GM18909 (cell line): ENCODE measurements around the gene SRPK1.

Experiments used
- ATAC-seq: cut with Tn5 transposase; IDR thresholded peaks from one replicate; pipeline ENCODE4 v1.9.1; 2021; ENCODE audit warnings: mild to moderate bottlenecking; ENCODE audit not compliant: unreplicated experiment, poor library complexity

SRPK1 gene

DNA sequence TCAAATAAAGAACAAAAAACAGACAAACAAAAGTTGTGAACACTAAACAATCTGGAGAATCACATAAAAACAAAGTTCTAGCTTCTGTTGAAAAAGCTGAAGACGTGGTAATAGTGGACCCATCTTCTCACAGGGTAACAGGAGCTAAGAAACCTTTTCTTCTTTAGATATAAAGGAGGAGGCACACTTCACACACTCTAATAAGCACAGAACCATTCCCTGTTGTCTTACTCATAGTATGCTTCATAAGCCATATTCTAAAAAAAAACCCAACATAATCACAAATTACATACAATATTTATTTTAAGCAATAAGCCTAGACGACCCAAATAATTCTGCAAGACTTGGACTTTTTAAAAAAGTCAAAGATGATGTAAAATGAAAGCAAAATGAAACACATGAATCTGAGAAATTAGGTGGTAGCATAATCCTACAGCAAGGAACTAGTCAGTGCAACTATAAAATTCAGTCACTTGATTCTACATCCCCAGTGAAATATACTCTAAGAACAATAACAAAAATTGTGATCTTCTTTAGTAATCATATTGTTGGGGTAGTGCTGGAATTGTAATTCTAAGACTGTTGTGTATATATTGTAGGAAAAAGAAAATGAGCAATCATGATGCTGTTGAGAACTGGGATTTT, 15.6 kb downstream of the SRPK1 start:
- ATAC-seq = no peak

GRCh38 chr6:35903679-35904078, 17.2 kb downstream of the SRPK1 start:
- ATAC-seq = no peak

- ATAC-seq = no peak
These were observed 20.4 kb downstream of the SRPK1 start for GRCh38 chr6:35900448-35900847.

GRCh38 chr6:35898003-35898402, 22.9 kb downstream of the SRPK1 start:
- ATAC-seq = no peak

DNA sequence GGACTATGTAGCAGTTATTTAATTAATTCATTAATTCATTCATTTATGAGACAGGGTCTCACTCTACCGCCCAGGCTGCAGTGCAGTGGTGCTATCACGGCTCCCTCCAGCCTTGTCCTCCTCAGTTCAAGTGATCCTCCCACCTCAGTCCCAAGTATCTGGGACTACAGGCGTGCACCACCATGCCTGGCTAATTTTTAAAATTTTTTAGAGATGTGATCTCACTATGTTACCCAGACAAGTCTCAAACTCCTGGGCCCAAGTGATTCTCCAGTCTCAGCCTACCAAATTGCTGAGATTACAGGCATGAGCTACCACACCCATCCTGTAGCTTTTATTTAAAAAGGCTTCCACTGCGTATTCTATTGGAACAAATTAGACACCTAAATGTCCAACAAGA, 23.4 kb downstream of the SRPK1 start:
- no peak for ATAC-seq

DNA sequence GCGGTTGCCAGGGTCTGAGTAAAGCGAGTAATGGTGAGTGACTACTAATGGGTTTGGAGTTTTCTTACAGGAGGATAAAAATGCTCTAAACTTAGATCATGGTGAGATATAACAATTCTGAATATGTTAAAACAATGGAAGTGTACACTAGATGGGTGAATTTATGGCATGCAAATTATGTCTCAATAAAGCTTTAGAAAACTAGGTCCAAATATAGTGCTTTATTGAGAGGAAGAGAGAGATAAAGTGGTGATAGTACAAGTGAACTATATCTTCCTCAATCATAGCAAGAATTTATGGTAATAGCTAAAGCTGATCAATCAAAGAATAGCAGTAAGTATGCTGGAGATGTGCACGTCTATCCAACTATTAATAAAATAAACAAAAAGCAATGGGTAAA, 23.9 kb downstream of the SRPK1 start:
- no peak for ATAC-seq

- no peak for ATAC-seq
These were observed 24.7 kb downstream of the SRPK1 start for GRCh38 chr6:35896228-35896627.

- no peak for ATAC-seq
These were observed 25.3 kb downstream of the SRPK1 start for GRCh38 chr6:35895560-35895959.

DNA sequence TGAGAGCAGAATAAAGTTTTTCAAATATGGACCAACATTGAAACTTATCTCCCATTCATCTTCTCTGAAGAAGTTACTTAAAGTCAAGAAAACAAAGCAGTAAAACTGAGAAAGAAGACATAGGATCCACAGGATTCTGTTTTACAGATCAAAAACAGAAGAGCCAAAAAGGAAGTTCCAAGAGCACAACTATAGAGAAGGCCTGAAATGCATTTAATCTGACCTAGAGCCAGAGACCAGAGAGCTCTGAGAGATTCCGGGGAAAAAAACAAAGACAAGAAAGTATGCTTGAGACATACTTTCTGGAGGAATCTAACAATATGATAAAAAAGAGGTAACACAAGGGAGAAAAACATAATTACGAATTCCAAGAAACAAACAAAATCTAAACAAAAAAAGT, 26.1 kb downstream of the SRPK1 start:
- ATAC-seq = no peak

GRCh38 chr6:35893246-35893645, 27.7 kb downstream of the SRPK1 start:
- ATAC-seq = no peak

GRCh38 chr6:35892482-35892881, 28.4 kb downstream of the SRPK1 start:
- ATAC-seq = no peak

DNA sequence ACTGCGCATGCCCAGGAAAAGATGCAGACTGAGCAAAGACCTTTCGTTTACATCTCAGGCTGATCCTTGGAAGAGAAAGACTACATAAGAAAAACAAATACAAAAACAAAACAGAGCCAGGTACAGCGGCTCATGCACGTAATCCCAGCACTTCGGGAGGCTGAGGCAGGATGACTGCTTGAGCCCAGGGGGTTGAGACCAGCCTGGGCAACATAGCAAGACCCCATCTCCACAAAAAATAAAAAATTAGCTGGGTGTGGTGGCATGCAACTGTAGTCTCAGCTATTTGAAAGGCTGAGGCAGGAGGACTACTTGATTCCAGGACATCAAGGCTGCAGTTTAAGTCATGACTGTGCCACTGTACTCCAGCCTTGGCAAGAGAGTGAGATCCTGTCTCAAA, 41.7 kb downstream of the SRPK1 start:
- ATAC-seq = no peak

GRCh38 chr6:35876902-35877301, 44.0 kb downstream of the SRPK1 start:
- no peak for ATAC-seq

DNA sequence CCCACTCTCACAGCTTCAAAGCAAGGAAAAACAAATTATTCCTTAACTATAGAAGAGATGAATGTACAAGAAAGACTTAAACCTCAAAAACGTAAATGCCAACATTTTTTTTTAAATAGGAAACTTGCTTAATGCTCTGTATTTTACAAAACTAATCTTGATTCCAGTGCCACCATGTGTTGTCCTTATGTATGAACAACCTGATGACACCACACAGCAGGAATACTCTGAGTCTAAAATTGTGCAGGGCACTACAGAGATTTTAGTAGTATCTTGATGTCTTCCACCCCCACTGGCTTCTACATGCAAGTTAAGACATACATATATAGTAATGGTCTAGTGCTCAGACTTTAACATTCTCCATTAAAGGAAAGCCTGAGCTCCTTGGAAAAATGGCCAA, 46.2 kb downstream of the SRPK1 start:
- no peak for ATAC-seq

DNA sequence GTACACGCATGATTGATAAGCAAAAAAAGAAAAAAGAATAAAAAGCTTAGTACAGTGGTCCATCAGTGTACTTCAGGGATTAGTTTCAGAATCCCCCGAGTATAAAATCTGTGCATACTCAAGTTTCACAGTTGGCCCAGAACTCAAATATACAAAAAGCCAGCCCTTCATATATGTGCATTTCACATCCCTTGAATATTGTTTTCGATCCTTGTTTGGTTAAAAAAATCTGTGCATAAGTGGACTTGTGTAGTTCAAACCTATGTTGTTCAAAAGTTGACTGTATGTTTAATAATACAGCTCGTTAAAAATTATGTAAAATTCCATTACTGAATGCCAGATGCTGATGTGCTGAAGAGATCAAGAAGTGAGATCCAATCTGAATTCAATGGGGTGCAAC, 61.5 kb downstream of the SRPK1 start:
- no peak for ATAC-seq

GRCh38 chr6:35857853-35858252, 63.0 kb downstream of the SRPK1 start:
- no peak for ATAC-seq

DNA sequence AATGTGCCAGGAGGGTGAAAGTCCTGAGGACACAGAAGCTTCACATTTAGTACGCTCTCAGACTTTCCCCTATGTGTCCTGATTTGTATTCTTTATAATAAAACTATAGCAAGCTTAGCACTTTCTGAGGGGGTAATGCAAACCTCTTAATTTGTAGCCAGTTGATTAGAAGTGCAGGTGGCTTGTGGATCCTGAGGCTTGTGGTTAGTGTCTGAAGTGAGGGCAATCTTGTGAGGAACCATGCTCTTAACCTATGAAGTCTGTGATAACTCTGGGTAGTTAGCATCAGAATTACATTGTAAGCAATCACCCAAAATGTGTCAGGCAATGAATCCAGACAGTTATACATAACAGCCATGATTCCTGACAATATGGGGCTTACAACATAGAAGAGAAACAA, 64.6 kb downstream of the SRPK1 start:
- no peak for ATAC-seq

GRCh38 chr6:35852994-35853393, 67.9 kb downstream of the SRPK1 start:
- ATAC-seq = no peak

DNA sequence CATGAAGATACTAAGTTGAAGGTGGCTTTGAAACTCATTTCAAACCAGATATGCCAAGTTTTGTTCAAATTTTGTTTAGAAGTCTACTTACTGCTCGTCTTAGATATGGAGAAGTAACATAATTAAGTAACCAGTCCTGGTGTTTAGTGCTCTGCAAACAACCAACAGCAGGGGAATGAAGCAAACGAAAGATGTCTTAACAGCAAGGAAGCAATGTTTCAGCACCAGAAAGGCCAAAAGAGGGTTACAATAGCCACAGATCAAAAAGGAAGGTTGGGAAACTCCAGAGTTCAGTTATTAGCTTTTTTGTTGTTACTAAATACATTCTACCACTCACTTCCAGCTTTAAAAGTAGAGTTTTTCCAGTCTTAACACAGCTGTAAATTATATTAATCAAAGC, 70.7 kb downstream of the SRPK1 start:
- no peak for ATAC-seq

DNA sequence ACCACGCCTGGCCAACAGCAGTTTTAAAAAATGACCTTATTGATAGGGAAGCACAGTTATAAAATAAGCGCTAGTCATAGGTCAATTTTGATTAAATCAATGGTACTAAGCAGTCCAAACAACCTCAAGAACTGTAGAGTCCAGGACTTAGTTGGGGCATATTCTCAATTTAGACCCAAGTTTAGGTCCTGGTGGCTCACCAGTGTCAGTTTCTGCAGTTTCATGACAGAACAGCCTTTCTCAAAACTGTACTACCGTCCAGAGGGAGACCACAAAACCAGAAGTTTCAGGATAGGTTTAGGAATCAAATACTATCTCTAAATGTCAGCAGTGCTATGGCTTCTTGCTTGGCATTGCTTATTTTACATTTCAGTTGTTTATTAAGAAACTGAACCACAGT, 76.6 kb downstream of the SRPK1 start:
- ATAC-seq = no peak

DNA sequence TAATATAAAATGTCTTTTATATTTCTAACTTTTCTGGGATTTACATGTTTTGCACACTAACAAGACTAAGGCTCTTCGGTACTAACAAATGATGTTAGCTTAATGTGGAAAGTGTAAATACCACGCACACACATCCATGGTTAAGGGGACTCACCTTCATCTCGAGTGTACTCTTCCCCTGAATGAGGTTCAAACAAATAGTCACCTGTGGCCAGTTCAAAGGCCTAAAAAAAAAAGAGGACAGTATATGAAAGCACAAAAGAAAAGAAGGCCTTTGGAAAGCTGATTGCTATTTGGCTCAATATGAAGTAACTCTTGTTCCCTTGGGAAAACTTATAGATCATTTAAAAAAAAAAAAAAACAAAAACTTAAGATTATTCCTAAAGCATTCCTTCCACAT, 78.5 kb downstream of the SRPK1 start:
- no peak for ATAC-seq

DNA sequence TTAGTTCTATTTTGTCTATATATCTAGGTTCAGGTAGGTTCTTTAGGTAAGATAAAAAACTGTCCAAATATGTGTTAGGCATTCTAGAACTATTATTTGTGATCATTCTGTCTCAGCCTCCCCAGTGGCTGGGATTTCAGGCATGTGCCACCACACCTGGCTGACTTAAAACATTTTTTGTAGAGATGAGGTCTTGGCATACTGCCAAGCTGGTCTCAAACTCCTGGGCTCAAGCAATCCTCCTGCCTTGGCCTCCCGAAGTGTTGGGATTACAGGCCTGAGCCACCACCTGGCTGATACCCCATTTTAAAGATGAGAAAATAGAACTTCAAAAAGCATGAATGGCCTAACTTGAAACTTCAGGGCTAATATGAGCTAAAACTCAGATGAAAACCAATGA, 81.9 kb downstream of the SRPK1 start:
- no peak for ATAC-seq

DNA sequence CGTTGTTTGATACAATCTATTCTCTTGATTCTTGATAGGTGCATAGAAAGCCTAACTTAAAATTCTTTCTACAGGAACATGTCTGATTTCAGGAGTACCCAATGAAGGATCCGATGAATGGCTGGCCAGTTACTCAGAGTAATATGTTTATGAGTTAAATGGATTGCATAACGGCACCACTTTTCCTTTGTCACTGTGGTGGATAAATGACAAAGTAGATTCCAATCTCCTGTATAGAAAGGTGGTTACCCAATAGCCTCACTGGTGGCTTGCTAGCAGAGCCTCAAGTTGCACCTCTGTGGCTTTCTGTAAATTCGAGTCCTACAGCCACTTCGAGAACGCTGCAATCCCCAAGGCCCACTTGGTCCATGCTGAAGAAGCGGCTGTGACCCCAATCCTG, 87.4 kb downstream of the SRPK1 start:
- no peak for ATAC-seq
